ENCODE data around the gene UBE3B. TPM values are rescaled to one million over a fixed set of nuclear protein-coding genes. Genes with fewer than 3 reads are reported as not detected.
"Not testable (repeated sequence)": the region's sequence is repeated elsewhere in the genome, so short reads cannot be mapped to it uniquely, and the experiment has no call there.

The UBE3B gene
- total RNA-seq, 1 donor from 2014 or later: 40.3 TPM

- no peak for DNase-seq (ENCODE audit: low read depth)
- no peak for TF ChIP-seq CTCF (conservative IDR thresholded peaks at IDR 0.05; ENCODE audit: low read depth, low read length)
- no peak overlapping the region for H3K4me3 ChIP-seq (ENCODE audit: low read depth, low read length)
These were observed 42.9 kb upstream of the UBE3B start for GRCh38 chr12:109434582-109434981.

GRCh38 chr12:109435428-109436187, 41.8 kb upstream of the UBE3B start:
- no peak for DNase-seq (ENCODE audit: low read depth)
- no peak overlapping the region for H3K4me3 ChIP-seq (ENCODE audit: low read depth, low read length)
- TF ChIP-seq CTCF (conservative IDR thresholded peaks at IDR 0.05; ENCODE audit: low read depth, low read length): no peak

DNA sequence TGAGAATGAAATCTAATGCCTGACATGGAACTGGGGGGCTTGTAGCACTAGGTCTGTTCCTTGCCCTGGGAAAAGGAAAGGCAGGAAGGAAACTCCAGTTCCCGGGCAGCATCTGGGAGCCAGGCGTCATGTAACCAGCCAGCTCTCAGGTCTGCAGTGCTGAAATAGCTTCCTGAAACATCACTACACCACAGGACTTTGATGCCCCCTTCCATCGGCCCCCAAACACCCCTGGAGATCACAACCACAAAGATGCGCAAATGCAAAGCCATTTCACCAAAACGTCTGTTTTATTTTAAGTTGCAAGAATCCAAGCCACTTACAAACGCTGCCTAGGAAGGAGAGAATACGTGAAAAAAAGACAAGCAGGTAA, 41.3 kb upstream of the UBE3B start:
- no peak for TF ChIP-seq CTCF (conservative IDR thresholded peaks at IDR 0.05; ENCODE audit: low read depth, low read length)
- no peak for DNase-seq (ENCODE audit: low read depth)
- no peak overlapping the region for H3K4me3 ChIP-seq (ENCODE audit: low read depth, low read length)

DNA sequence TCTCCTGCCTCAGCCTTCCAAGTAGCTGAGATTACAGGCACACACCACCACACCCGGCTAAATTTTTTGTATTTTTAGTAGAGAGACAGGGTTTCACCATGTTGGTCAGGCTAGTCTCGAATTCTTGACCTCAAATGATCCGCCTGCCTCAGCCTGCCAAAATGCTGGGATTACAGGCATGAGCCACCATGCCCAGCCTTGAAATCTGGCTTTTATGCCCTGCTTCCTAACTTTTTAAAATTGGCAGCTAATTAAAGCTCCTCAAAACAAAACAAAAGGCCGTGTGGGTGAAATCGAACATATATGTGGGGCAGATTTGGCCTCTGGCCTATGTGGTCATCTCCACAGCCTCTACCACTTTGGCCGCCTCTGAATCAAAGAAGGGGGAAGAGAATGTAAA, 38.3 kb upstream of the UBE3B start:
- no peak for TF ChIP-seq CTCF (conservative IDR thresholded peaks at IDR 0.05; ENCODE audit: low read depth, low read length)
- no peak overlapping the region for H3K4me3 ChIP-seq (ENCODE audit: low read depth, low read length)
- no peak for DNase-seq (ENCODE audit: low read depth)

GRCh38 chr12:109439951-109440350, 37.5 kb upstream of the UBE3B start:
- DNase-seq (ENCODE audit: low read depth); H3K4me3 ChIP-seq (ENCODE audit: low read depth, low read length): not testable (repeated sequence)

DNA sequence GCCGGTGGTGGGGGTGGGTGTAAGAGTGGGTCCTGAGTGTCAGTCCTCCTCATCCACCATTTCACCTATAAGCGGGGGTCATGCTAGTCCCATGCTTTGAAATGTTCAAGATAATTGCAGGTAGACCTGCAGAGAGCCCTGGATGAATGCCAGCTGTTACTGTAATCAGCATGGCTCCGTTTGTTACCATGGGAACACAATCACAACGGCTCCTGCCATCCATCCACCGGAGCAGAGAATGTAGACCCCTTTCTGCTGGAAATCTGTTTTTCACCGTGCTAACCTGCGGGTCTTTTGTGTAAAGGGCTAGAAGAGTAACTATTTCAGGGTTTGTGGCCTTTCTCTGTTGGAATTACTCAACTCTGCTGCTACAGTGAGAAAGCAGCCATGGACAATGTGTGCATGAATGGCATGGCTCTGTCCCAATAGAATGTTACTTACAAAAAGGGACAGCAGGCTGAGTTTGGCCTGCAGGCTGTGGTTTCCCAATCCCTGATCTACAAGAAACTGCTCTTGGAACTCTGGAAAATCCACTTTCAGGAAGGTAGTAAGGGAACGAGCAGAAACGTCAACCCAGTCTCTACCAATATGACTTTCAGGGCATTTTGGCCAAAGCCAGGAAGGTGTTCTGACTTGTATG, 36.5 kb upstream of the UBE3B start:
- no peak overlapping the region for H3K4me3 ChIP-seq (ENCODE audit: low read depth, low read length)
- DNase-seq (ENCODE audit: low read depth): no peak
- TF ChIP-seq CTCF (conservative IDR thresholded peaks at IDR 0.05; ENCODE audit: low read depth, low read length): no peak

- H3K4me3 ChIP-seq (ENCODE audit: low read depth, low read length): no peak overlapping the region
- DNase-seq (ENCODE audit: low read depth): no peak
- no peak for TF ChIP-seq CTCF (conservative IDR thresholded peaks at IDR 0.05; ENCODE audit: low read depth, low read length)
These were observed 33.6 kb upstream of the UBE3B start for GRCh38 chr12:109443794-109444193.
